ENCODE measurements around the gene BTD. TPM values are rescaled to one million over a fixed set of nuclear protein-coding genes. Genes with fewer than 3 reads are reported as not detected.

Gene BTD

DNA sequence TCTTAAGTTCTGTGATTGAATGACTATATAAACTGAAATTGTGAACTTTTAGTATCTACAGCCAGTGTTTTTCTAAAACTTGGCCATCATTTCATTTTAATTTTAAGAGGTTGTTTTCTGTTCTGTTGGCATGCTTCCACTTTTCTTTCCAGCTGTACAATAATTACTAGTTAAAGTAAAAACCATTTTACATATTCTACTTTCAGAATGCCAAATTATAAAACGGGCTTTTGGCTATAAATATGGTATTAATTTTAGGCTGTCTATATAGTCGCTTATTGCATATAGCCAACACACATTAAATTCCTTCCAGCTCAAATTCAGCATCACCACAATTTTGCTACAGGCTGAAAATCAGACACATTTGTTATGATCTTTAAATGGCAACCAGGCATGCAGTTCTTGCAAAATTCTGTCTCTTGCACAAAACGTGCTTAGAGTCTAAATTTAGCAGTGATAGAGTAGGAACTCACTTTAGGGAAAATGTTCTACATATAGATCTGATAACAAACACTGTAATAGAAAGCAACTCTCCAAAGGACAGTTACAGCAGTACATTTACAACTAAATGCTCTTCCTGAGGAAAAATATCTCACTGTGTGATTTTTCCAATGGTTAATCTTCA, 81.1 kb downstream of the BTD start:
- no peak overlapping the region for H3K4me3 ChIP-seq (ENCODE audit: low read length)
- no peaks in the 10 kb centered on the region for H3K9me3 ChIP-seq (replicated peaks; ENCODE audit: low read length)
- no peak overlapping the region for H3K4me2 ChIP-seq (ENCODE audit: low read length)
- peaks cover 17% of the 10 kb centered on the region for H3K4me1 ChIP-seq (ENCODE audit: control insufficient read depth, insufficient read depth, low read length)
- peaks cover 91% of the 10 kb centered on the region for H3K36me3 ChIP-seq (ENCODE audit: insufficient read depth, low read length)
- H3K27me3 ChIP-seq (ENCODE audit: control insufficient read depth, insufficient read depth, low read length) = no peaks in the 10 kb centered on the region
- peak overlapping the region; percentile 30 for H3K9ac ChIP-seq (ENCODE audit: low read depth, low read length)

DNA sequence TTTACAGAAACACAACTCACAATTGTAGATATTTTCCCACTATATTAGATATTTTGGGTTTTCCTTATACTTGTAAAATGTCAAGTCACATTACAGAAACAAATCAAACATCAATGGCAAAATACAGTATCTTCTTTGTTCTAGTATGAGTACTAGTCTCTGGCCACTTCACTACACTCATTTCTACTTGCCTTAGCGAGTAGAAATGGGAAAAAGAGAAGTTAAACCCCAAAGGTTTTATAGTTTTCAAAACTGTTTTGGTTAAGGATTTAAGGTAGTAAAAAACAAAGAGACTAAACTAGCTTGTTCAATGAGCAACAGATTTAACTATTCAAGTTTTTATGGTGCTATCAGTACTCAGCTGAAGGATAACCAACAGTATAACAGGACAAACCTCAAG, 81.7 kb downstream of the BTD start:
- peaks cover 91% of the 10 kb centered on the region for H3K36me3 ChIP-seq (ENCODE audit: insufficient read depth, low read length)
- no peak overlapping the region for H3K4me2 ChIP-seq (ENCODE audit: low read length)
- peaks cover 17% of the 10 kb centered on the region for H3K4me1 ChIP-seq (ENCODE audit: control insufficient read depth, insufficient read depth, low read length)
- peak overlapping the region; percentile 30 for H3K9ac ChIP-seq (ENCODE audit: low read depth, low read length)
- no peaks in the 10 kb centered on the region for H3K27me3 ChIP-seq (ENCODE audit: control insufficient read depth, insufficient read depth, low read length)
- H3K4me3 ChIP-seq (ENCODE audit: low read length) = no peak overlapping the region
- H3K9me3 ChIP-seq (replicated peaks; ENCODE audit: low read length) = no peaks in the 10 kb centered on the region

DNA sequence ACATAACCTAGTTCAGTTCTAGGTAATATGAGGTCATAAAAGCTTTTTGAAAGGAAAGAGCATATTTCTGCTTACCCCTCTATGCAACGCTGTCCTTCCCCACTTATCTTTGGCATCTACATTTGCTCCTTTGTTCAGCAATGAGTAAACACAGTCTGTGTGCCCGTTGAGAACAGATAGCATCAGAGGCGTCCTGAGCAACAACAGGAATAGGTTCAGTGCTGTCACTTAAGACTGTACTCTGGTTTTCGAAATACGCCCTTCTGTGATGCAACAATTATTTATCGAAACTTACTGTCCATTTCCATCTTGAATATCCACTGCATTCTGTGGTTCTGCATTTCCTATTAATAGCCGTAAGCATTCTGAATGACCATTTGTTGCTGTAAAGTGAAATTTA, 84.4 kb downstream of the BTD start:
- Histone ChIP-seq H3K4me1 (ENCODE audit: control insufficient read depth, insufficient read depth, low read length) (peaks cover 17% of the 10 kb centered on the region), H3K36me3 (ENCODE audit: insufficient read depth, low read length) (peaks cover 96% of the 10 kb centered on the region)

DNA sequence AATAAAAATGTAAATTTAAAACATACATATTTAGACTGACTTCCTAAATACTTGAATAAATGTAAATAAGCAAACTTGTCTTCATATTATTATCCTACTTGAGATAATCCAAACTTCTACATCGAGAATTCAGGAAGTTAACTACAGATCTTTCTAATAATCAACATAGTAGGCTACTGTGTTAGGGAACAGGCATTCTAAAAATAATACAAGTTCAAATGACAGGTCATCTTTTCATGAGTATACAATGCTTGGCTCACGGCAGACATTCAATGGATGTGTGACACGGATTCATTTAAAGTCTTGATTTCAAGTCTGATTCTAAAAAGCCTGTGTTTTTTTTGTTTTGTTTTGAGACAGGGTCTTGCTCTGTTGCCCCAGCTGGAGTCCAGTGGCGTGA, 88.7 kb downstream of the BTD start:
- Histone ChIP-seq H3K27me3 (ENCODE audit: control insufficient read depth, insufficient read depth, low read length) (no peaks in the 10 kb centered on the region), H3K9ac (ENCODE audit: low read depth, low read length) (no peak overlapping the region), H3K36me3 (ENCODE audit: insufficient read depth, low read length) (peaks cover 95% of the 10 kb centered on the region), H3K9me3 (replicated peaks; ENCODE audit: low read length) (no peaks in the 10 kb centered on the region), H3K4me2 (ENCODE audit: low read length) (no peak overlapping the region), H3K4me1 (ENCODE audit: control insufficient read depth, insufficient read depth, low read length) (no peaks in the 10 kb centered on the region), H3K4me3 (ENCODE audit: low read length) (no peak overlapping the region)

More for the DNA sequence above, 84.4 kb downstream of the BTD start:
- no peak overlapping the region for H3K4me3 ChIP-seq (ENCODE audit: low read length)
- no peak overlapping the region for H3K4me2 ChIP-seq (ENCODE audit: low read length)
- no peak overlapping the region for H3K9ac ChIP-seq (ENCODE audit: low read depth, low read length)
- no peaks in the 10 kb centered on the region for H3K9me3 ChIP-seq (replicated peaks; ENCODE audit: low read length)
- H3K27me3 ChIP-seq (ENCODE audit: control insufficient read depth, insufficient read depth, low read length) = no peaks in the 10 kb centered on the region

DNA sequence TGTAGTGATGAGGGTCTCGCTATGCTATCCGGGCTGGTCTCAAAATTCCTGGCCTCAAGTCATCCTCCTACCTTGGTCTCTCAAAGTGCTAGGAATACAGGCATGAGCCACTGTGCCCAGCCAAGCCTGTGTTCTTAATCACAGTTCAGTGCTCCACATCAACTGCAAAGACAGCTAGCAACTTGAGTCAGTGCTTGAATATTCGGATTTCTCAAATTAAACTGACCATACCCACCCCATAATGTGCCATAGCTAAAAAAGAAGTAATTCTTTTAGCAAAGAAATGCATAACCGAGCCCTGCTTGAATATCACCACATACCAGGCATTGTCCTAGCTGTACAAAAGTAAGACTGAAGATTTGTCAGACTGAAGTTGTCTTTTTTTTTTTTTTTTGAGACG, 89.2 kb downstream of the BTD start:
- Histone ChIP-seq H3K9me3 (replicated peaks; ENCODE audit: low read length) (no peaks in the 10 kb centered on the region), H3K9ac (ENCODE audit: low read depth, low read length) (no peak overlapping the region), H3K4me1 (ENCODE audit: control insufficient read depth, insufficient read depth, low read length) (no peaks in the 10 kb centered on the region), H3K36me3 (ENCODE audit: insufficient read depth, low read length) (peaks cover 95% of the 10 kb centered on the region), H3K4me3 (ENCODE audit: low read length) (no peak overlapping the region), H3K4me2 (ENCODE audit: low read length) (no peak overlapping the region), H3K27me3 (ENCODE audit: control insufficient read depth, insufficient read depth, low read length) (no peaks in the 10 kb centered on the region)

DNA sequence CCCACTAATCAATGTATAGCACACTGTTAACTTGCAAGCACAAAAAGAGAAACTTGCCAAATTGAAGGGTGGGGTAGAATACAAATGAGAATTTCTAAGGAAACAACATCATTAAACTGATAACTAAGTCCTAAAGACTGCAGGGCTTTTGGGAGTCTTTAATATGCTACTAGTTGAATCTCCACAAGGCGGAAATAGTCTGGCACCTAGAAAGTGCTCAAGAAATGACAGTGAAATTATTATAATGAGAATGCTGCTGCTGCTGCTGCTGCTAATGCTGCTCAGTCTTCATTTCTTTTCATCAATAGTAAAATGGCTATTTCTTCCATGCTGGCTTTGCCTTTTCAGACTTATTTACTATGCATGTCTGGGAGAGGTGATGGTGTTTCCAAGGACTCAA, 91.8 kb downstream of the BTD start:
- no peaks in the 10 kb centered on the region for H3K9me3 ChIP-seq (replicated peaks; ENCODE audit: low read length)
- peaks cover 87% of the 10 kb centered on the region for H3K36me3 ChIP-seq (ENCODE audit: insufficient read depth, low read length)
- H3K27me3 ChIP-seq (ENCODE audit: control insufficient read depth, insufficient read depth, low read length) = no peaks in the 10 kb centered on the region
- no peaks in the 10 kb centered on the region for H3K4me1 ChIP-seq (ENCODE audit: control insufficient read depth, insufficient read depth, low read length)
- no peak overlapping the region for H3K4me3 ChIP-seq (ENCODE audit: low read length)
- H3K4me2 ChIP-seq (ENCODE audit: low read length) = no peak overlapping the region
- H3K9ac ChIP-seq (ENCODE audit: low read depth, low read length) = no peak overlapping the region

DNA sequence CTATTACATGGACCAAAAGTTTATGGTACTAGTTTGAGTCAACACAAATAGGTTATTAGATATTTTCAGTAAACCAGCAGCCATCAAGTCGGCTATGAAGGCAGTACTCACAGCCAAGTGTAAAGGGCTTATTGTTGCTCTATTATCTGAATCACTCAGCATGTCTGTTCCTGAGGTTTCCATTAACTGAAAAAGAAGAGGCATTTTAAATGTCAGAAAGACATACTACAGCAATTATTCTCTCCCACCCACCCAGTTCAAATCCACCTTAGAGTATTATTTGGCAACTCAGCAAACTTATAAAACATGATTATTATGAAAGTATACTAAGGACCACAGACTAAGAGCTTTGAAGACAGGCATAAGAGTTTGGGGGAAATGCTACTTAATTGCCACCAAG, 93.1 kb downstream of the BTD start:
- Histone ChIP-seq H3K4me1 (ENCODE audit: control insufficient read depth, insufficient read depth, low read length) (no peaks in the 10 kb centered on the region), H3K27me3 (ENCODE audit: control insufficient read depth, insufficient read depth, low read length) (no peaks in the 10 kb centered on the region), H3K4me3 (ENCODE audit: low read length) (no peak overlapping the region), H3K36me3 (ENCODE audit: insufficient read depth, low read length) (peaks cover 75% of the 10 kb centered on the region), H3K9ac (ENCODE audit: low read depth, low read length) (no peak overlapping the region), H3K9me3 (replicated peaks; ENCODE audit: low read length) (no peaks in the 10 kb centered on the region), H3K4me2 (ENCODE audit: low read length) (no peak overlapping the region)

Small RNA genes lying within 50 kb of the gene (small RNA-seq; reads per million reads assigned to genes)
- not detected for gene MIR3134

Data from skeletal muscle satellite cell (primary cell).